Measurements from ENCODE around the gene ENO2.

The ENO2 gene

GRCh38 chr12:6925540-6926279, 11.3 kb downstream of the ENO2 start:
- no peak for TF ChIP-seq CTCF (IDR thresholded peaks at IDR 0.05; ENCODE audit: low read depth, low read length, missing control alignments)
- DNase-seq (ENCODE audit: low read depth): no peak
- H3K4me3 ChIP-seq (ENCODE audit: low read depth, low read length): peak overlapping the region; percentile 96
- in situ Hi-C loops (cut with HindIII; ENCODE audit: low sequenced_read_pairs): no loop called here

GRCh38 chr12:6927379-6928021, 13.1 kb downstream of the ENO2 start, which contains the start of gene ATN1:
Gene ATN1 (plus strand): TSS chr12:6927959. CDS start chr12:6934002, 6,043 bp downstream.
- in situ Hi-C loops (cut with HindIII; ENCODE audit: low sequenced_read_pairs): no loop called here
- TF ChIP-seq CTCF (IDR thresholded peaks at IDR 0.05; ENCODE audit: low read depth, low read length, missing control alignments): no peak
- no peak for DNase-seq (ENCODE audit: low read depth)
- peak within 1 kb of the TSS; percentile 96 for H3K4me3 ChIP-seq (ENCODE audit: low read depth, low read length)

GRCh38 chr12:6928022-6928702, 13.8 kb downstream of the ENO2 start:
- in situ Hi-C loops (cut with HindIII; ENCODE audit: low sequenced_read_pairs): no loop called here
- peak overlapping the region; percentile 96 for H3K4me3 ChIP-seq (ENCODE audit: low read depth, low read length)
- no peak for DNase-seq (ENCODE audit: low read depth)
- no peak for TF ChIP-seq CTCF (IDR thresholded peaks at IDR 0.05; ENCODE audit: low read depth, low read length, missing control alignments)

- TF ChIP-seq CTCF (IDR thresholded peaks at IDR 0.05; ENCODE audit: low read depth, low read length, missing control alignments): no peak
- no peak for DNase-seq (ENCODE audit: low read depth)
- peak overlapping the region; percentile 96 for H3K4me3 ChIP-seq (ENCODE audit: low read depth, low read length)
- in situ Hi-C loops (cut with HindIII; ENCODE audit: low sequenced_read_pairs): no loop called here
Measured at GRCh38 chr12:6928703-6929407, 14.5 kb downstream of the ENO2 start.

- peak overlapping the region; percentile 96 for H3K4me3 ChIP-seq (ENCODE audit: low read depth, low read length)
- DNase-seq (ENCODE audit: low read depth): no peak
- in situ Hi-C loops (cut with HindIII; ENCODE audit: low sequenced_read_pairs): no loop called here
- no peak for TF ChIP-seq CTCF (IDR thresholded peaks at IDR 0.05; ENCODE audit: low read depth, low read length, missing control alignments)
Measured at GRCh38 chr12:6929466-6930452, 15.4 kb downstream of the ENO2 start.

Measured in astrocyte of the cerebellum (primary cell).